8988T (cell line): Measurements from ENCODE around the gene ARHGAP1.
"Not testable (repeated sequence)": the region's sequence is repeated elsewhere in the genome, so short reads cannot be mapped to it uniquely, and the experiment has no call there.

Experiments used
- DNase-seq: peaks from one replicate; pipeline ENCODE4 v3.0.0; 2011

The ARHGAP1 gene

DNA sequence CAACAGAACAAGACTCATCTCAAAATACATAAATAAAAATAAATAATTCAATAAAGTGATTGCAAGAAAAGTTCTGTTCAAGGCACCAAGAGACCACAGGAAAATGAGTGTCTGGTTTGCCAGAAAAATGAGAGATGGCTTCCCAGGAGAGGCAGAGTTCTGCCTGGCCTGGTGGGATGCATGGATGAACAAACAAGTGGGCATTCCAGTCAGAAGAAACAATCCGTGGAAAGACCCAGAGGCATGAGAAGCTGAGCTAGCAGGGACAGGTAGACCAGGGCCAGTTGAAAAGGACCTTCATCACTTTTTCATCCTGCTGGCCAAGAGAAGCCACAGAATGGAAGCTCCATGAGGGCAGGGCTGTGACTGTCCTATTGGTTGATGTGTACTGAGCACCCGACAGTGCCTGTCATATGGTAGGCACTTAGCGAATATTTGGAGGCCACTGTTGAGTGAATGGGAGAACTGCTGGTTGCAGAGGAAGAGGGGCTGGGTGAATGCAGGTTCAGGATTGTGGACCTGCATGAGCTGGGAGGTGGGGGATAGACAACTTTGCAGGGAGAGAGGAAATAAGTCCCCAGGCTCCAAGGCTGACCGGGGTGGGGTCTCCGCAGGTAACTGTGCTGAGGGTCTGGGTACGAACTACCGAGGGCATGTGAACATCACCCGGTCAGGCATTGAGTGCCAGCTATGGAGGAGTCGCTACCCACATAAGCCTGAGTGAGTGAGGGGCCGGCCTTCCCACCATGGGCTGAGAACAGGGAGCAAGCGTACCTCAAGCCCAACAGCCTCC is 22.3 kb upstream of the ARHGAP1 start:
- no peak for DNase-seq

DNA sequence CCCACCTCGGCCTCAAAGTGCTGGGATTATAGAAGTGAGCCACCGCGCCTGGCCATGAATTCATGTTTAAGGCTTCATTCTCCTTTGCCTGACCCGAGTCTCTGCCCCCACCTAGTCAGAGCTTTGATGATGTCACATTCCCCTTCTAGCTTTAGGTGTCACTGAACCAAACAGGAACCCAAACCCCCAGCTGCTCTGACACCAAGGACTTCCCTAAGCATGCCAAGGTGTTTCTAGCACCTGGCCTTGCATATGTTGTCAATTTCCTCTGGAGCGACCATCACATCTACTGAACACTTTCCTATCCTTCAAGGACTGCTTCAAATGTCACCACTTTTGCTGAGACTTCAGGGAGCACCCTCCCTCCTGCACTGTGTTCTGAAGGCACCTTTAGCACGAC is 20.9 kb upstream of the ARHGAP1 start:
- no peak for DNase-seq

DNA sequence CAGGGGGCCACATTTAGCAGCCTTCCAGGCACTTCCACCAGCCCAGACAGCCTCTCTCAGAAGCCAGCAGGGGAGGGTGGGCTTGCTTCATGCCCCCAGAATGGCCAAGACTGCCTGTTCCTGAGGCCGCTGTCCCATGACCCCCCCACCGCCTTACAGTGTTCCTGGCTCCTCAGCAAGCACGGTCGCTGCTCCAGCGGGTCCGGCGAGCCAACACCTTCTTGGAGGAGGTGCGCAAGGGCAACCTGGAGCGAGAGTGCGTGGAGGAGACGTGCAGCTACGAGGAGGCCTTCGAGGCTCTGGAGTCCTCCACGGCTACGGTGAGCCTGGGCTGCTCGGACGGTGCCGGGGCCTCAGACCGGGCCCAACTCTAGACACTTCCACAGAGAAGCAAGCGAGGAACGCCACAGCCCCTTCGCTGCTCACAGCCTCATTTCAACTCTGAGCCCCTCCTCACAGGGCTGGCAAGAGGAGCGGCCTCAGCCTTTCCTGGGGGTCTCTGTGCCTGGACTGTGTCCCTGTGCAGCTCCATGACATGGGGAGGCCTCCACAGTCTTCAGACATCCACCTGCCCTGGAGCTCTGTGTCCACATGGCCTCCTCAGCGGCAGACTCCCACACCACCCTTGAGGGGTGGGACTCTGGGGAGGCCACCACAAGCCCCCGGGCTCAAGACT is 19.3 kb upstream of the ARHGAP1 start:
- DNase-seq, result no peak

DNA sequence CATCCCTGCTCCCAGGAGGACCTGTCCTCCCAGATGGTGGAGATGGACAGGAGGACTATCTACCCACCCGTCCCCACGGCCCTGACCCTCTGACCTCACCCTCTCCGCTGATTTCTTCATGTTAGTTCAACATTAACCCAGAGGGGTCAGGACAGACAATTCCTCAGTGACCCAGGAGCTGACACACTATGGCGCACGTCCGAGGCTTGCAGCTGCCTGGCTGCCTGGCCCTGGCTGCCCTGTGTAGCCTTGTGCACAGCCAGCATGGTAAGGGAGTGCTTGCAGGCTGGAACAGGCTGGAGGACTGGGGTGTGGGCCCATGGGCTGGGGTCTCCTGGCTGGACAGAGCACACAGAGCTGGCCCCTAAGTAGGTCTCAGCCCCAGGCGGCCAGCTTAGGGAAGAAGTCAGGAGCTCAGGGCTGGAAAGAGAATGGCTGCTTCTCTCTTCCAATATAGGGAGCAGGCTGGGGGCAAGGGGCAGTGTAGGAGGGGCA is 18.7 kb upstream of the ARHGAP1 start, which contains the start of gene F2:
Gene F2 (plus strand): TSS at position 166 of the 495 bp plus-strand sequence. CDS start 23 bp downstream, at position 189.
- no peak for DNase-seq

DNA sequence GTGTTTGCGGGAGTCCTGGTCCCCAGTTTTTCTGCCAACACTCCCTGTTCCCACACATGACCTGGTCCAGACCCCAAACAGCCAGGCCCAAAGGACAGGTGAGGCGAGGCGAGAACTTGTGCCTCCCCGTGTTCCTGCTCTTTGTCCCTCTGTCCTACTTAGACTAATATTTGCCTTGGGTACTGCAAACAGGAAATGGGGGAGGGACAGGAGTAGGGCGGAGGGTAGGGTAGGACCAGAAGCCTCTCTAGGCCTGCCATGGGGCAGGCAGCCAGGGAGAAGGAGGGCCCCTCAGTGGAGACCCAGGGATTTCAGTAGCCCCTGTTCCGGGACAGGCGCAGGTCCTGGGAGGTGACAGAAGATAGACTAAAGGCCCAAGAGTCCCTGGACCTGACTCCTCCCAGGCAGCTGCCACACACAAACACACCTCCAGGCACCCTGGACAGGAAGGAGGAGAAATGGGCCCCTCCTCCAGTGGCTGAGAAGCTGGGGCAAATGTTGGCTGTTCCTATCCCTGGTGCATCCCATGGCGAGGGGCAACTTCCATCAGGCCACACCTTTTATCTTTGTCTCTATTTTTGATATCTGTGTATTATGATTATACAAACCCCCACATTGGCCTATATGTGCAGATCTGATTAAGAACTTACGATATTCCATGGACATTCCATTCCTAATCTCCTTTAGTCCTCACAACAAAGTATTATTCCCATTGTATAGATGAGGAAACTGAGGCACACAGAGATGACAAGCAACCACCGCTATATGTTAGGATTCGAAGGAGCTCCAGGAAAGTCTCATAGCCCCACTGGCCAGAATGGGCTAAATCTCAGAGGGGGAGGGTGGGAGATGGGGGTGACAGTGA is 18.0 kb upstream of the ARHGAP1 start:
- no peak for DNase-seq

DNA sequence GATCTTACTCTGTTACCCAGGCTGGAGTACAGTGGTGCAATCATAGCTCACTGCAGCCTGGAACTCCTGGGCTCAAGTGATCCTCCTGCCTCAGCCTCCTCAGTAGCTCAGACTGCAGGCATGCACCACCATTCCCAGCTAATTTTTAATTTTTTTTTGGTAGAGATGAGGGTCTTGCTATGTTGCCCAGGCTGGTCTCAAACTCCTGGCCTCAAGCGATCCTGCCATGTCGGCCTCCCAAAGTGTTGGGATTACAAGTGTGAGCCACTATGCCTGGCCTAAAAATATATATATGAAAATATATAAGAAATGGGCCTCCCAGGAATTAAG is 17.4 kb upstream of the ARHGAP1 start:
- DNase-seq, result not testable (repeated sequence)

DNA sequence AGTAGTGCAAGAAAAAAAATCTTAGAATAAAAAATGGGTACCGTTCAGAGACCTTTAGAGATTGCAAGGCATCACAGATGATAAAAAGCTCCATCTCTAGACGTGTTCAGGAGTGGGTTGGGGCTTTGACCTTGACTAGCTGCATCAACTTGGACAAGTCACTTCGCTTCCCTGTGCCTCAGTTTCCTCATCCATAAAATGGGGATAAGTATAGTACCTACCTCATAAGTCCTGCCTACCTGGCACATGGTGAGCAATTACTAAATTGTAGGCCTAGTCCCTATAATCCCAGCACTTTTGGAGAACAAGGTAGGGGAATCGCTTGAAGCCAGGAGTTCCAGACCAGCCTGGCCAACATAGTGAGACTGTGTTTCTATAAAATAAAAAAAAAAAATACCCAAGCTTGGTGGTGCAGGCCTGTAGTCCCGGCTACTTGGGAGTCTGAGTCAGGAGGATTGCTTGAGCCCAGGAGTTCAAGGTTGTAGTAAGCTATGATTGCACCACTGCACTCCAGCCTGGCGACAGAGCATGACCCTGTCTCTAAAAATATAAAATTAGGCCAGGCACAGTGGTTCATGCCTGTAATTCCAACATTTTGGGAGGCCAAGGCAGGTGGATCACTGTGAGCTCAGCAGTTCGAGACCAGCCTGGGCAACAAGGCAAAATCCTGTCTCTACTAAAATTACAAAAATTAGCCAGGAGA is 12.6 kb upstream of the ARHGAP1 start:
- no peak for DNase-seq

DNA sequence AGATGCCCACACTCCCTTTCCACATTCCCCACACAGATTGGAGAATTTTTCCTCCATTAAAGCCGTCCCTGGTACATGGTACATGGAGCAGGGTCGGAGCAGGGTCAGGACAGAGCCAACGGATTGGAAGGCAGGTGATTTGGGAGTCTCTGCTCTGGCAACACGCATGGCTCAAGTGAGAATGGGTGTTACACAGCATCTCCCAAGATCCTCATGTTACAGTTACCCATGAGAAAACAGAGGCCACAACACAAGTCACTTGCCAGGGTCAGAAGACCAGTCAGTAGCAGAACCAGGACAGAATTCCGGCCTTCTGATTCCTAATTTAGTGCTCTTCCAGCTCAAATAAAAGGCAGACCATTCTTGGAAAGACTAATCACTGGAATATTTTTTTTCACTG is 10.9 kb upstream of the ARHGAP1 start:
- no peak for DNase-seq

DNA sequence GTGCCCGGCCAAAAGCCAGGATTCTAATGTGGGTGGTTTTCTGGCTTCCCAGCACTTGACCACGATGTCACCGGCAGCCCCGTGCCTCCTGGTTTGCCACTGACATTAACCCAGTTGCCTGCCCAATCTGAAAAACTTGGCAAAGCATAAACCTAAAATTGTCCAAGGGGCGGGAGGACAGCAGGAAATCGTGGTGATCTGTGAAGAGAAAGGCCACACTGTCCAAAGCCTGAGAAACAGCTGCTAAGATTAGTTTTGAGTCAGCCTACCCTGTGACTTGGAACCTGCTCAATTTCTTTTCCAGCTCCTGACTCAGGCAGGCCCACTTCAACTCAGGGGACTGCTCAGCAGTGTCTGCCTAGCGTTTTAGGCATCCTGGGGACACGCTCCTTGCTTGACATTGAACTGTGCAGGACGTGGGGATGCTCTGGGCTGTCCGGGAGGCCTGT is 10.4 kb upstream of the ARHGAP1 start:
- no peak for DNase-seq

DNA sequence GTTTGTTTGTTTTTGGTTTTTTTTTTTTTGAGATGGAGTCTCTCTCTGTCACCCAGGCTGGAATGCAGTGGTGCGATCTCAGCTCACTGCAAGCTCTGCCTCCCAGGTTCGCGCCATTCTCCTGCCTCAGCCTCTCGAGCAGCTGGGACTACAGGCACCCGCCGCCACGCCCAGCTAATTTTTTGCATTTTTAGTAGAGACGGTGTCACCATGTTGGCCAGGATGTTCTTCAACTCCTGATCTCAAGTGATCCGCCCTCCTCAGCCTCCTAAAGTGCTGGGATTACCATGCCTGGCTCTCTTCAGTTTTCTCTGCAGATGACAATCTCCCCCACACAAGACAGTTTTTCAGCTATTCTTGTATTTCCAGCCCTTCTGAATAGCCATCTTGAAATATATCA is 8.9 kb upstream of the ARHGAP1 start:
- DNase-seq, result not testable (repeated sequence)

DNA sequence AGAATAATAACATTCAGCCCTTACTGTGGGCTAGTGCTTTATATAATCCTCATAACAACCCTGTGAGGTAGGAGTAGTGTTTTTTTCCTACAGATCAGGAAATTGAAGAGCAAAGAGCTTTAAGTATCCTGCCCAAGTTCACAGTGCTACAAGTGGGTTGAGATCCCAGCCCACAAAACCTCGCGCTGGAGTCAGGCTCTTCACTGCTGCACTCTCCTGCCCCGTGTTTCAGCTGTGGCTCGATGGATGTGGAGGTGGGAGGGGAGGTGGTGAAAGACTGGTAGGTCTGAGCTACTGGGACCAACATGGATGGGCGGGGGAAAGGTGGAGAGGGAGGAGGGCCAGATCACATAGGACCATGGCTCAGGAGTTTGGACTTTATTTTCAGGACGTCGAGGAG is 6.5 kb upstream of the ARHGAP1 start:
- DNase-seq, result no peak

DNA sequence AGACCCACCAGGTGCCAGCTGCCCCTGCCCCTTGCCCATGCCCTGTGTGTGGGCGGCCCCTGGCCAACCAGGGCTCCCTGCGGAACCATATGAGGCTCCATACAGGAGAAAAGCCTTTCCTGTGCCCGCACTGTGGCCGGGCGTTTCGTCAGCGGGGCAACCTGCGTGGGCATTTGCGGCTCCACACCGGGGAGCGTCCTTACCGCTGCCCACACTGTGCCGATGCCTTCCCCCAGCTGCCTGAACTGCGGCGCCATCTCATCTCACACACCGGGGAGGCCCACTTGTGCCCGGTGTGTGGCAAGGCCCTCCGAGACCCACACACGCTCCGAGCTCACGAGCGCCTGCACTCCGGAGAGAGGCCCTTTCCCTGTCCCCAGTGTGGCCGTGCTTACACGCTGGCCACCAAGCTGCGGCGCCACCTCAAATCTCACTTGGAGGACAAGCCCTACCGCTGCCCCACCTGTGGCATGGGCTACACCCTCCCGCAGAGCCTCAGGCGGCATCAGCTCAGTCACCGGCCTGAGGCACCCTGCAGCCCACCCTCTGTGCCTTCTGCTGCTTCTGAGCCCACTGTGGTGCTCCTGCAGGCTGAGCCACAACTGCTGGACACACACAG is 4.8 kb upstream of the ARHGAP1 start:
- DNase-seq, result no peak

DNA sequence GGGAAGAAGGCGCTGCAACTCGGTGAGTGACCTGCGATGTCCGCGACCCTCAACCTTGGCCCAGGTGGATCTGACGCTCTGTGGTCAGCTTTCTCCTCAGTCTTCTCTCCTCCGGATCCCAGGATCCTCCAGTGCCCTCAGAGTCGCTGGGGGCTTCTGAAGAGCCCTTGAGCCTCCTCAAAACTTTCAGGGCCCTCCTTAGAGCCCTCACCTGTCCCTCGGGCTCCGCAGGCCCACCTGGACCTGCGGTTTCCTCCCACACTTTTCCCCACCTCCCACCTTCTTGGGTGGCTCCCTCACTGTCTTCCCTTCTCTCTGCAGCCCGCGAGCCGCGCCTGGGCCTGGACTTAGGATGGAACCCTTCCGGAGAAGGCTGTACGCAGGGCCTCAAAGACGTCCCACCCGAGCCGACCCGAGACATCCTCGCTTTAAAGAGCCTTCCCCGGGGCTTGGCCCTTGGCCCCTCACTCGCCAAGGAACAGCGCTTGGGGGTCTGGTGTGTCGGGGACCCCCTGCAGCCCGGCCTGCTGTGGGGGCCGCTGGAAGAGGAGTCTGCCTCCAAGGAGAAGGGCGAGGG is 747 bp upstream of the ARHGAP1 start:
- no peak for DNase-seq

DNA sequence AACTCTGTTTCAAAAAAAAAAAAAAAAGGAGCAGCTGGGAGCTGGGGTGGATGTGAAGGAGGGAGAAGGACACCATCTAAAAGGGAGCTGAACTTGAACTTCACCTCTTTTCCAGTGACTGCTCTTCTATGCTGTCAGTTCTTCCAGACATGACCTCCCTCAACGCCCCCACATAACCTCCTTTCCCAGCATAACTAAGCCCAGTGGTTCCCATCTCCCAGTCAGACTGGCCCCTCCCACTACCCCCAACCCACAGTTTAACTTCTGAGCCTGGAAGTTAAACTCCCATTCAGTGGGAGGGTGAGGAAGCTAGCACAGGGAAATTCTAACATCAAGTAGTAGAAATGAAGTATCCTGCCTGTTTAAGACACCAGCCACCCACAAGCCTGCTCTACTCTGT is 1.8 kb downstream of the ARHGAP1 start:
- DNase-seq, result no peak

DNA sequence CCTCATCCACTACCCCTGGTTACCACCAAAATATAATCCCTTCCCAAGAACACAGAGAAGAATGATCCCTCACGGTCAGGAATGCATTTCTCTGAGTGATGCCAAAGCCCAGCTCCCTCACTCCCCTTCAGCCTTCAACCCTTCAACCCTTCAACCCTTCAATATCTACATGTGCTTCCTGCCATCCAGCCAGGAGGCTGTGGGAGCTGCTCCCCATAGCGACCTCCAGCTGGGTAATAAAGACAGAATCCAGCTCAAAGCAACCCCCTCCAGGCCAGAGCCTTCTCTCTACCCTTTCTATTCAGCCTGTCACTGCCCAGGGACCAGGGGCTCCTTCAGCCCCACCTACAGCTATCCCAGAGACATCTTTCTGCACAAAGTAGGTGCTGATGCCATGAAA is 2.7 kb downstream of the ARHGAP1 start:
- DNase-seq, result no peak

DNA sequence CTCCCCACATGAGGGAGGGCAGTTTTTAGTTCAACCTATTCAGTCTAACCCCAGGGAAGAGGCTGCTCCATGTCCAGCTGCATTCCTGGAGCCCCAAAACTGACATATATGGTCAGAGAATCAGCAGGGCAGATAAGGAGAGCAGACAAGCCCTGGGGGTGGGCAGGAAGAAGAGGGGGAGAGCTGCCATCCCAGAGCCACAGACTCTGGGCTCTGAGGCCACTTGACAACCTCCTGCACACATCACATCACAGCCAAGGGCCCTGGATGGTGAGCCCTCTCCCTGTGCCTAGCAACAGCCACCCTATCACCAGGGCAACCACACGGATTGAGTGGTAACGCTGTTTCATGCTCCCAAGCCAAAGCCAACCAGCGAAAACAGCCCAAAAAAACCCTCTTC is 3.1 kb downstream of the ARHGAP1 start:
- DNase-seq, result no peak

DNA sequence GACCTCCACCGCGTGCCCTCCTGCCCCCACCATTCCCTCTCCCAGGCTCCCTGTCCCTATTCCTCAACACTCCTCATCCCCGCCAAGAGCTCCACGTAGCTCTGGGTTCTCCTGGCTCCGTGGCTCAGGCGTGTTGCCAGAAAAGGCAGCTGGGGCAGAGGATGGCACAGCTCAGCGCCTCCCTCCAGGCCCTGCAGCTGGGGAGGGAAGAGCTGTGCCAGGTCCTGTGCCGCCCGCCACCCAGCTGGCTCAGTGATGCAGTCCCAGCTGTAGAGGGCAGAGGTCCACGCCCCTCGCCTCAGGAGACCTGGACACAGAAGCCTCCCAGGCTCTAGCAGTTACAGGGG is 4.2 kb downstream of the ARHGAP1 start:
- no peak for DNase-seq

DNA sequence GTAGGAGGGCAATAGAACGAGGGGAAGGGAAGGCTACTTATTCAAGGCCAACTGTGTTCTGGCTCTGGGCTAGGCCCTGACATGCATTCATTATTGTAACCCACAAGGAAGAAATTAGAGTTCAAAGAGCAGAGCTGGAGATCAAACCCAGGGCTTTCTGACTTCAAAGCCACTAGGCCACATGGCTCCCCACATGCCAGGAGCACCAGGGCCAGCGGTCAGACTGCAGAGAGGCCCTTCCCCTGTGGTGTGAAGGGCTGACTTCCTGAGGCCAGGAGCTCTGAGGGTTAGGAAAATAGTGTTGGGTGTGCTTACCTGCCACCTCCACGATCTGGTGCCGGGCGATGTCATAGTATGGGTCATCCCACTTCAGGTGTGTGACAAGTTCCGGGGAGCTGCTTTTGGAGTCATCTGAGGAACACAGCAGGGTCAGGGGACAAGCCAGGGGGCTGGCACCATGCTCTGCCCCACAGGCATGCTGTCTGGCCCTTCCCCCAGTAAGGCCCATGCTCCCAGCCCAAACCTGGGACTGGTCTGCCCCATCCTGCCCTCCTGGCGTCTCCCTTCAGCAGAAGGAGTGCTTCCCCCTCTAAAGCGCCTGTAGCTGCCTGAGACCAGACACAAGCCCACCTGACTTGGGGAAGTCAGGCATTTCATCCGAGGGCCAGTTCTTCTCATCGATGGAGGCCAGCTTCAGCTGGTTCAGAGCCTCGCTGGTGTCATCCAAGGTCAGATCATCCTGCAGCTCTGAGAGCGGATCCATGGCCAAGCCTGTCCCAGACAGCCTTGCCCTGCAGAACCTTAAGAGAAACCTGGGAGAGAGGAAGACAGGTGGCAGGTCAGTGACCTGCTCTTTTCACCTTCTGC is 4.8 kb downstream of the ARHGAP1 start:
- no peak for DNase-seq

DNA sequence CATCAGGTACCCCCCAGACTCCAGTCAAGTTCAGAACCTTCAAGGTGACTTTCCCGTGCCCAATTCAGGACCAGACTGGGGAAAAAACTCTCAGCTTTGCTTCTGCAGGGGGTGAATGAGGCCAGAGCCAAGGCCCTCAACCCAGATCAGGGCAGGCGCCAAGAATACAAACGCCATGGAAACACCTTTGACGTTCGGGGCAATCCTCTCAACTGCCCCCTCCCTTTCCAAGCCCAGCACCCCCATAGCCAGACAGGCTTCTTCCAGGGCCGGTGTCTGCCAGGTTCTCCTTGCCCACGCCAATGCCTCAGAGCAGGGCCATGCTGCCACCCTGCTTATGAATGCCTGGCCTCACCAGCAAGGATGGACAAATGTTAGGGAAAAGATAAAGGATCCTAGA is 5.8 kb downstream of the ARHGAP1 start:
- DNase-seq, result no peak

DNA sequence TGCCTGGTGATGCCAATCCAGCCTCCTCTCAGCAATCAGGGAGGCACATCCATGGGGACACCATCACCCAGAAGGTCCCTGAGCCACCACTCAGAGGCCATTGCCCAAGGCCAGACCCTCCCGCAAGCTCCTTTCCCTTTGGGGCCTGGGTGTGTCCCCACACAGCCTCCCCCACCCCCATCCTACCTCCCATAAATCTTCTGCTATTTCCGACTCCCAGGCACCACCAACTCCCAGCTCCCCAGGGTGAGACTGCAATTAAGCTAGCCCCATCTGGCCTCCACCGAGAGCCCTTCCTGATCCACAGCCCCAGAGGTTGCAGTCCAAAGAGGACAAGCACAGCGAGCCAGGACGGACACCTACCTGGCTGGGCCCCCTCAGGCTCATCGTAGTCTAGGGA is 6.3 kb downstream of the ARHGAP1 start:
- DNase-seq, result no peak

DNA sequence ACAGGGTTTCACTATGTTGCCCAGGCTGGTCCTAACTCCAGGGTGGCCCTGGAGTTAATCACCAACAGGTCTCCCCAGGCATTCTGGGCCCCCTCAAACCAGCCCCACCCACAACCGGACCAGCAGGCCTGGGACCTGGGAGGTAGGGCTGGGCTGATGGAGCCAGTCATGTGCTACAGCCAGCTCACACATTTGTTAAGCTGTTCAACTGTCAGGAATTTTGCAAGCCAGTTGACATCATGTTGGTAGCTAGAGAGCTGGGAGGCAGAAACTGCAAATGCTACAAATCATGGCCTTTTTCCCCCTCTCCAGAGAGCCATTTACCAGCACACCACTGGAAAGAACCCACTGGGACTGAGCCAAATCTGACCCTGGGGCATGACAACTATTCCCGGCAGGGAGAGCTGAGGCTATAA is 6.8 kb downstream of the ARHGAP1 start:
- no peak for DNase-seq
